ENCODE measurements around the gene AKAP5. TPM values are rescaled to one million over a fixed set of nuclear protein-coding genes. Genes with fewer than 3 reads are reported as not detected.

Gene AKAP5
- total and polyA plus RNA-seq, 9 of the 15 experiments (the other 6 are each of a cell fraction or from before 2014, with no cell fraction given), result 0.06 to 0.94 (median 0.34) TPM

GRCh38 chr14:64467101-64467500 lies 1.8 kb downstream of the AKAP5 start:
- TF ChIP-seq, protein P1, sequence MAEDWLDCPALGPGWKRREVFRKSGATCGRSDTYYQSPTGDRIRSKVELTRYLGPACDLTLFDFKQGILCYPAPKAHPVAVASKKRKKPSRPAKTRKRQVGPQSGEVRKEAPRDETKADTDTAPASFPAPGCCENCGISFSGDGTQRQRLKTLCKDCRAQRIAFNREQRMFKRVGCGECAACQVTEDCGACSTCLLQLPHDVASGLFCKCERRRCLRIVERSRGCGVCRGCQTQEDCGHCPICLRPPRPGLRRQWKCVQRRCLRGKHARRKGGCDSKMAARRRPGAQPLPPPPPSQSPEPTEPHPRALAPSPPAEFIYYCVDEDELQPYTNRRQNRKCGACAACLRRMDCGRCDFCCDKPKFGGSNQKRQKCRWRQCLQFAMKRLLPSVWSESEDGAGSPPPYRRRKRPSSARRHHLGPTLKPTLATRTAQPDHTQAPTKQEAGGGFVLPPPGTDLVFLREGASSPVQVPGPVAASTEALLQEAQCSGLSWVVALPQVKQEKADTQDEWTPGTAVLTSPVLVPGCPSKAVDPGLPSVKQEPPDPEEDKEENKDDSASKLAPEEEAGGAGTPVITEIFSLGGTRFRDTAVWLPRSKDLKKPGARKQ (CRISPR knock-in tag; IDR thresholded peaks at IDR 0.05), result no peak
- TF ChIP-seq TRIM24 (IDR thresholded peaks at IDR 0.05) (no peak), PRDM10 (IDR thresholded peaks at IDR 0.05; ENCODE audit: partially characterized antibody) (no peak), IRF9 (tag; IDR thresholded peaks at IDR 0.05) (no peak), ZBTB26 (CRISPR knock-in tag; IDR thresholded peaks at IDR 0.05) (no peak), HOXB6 (CRISPR knock-in tag; IDR thresholded peaks at IDR 0.05; ENCODE audit: borderline replicate concordance) (no peak), ZNF740 (CRISPR knock-in tag; IDR thresholded peaks at IDR 0.05) (no peak), ZNF740 (tag; IDR thresholded peaks at IDR 0.05) (no peak), ZEB2 (IDR thresholded peaks at IDR 0.05) (no peak)
- TF ChIP-seq, protein P2, sequence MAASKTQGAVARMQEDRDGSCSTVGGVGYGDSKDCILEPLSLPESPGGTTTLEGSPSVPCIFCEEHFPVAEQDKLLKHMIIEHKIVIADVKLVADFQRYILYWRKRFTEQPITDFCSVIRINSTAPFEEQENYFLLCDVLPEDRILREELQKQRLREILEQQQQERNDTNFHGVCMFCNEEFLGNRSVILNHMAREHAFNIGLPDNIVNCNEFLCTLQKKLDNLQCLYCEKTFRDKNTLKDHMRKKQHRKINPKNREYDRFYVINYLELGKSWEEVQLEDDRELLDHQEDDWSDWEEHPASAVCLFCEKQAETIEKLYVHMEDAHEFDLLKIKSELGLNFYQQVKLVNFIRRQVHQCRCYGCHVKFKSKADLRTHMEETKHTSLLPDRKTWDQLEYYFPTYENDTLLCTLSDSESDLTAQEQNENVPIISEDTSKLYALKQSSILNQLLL (CRISPR knock-in tag; IDR thresholded peaks at IDR 0.05; ENCODE audit: borderline replicate concordance), result no peak
- Histone ChIP-seq H3K27ac (ENCODE audit: extremely low read depth, low read depth, low read length) (no peak overlapping the region), H3K27me3 (ENCODE audit: control insufficient read depth in 2 of 2, insufficient read depth in 2 of 2, low read length in 2 of 2) (no peaks in the 10 kb centered on the region), H3K36me3 (ENCODE audit: control insufficient read depth, insufficient read depth, low read length) (no peaks in the 10 kb centered on the region), H3K9ac (ENCODE audit: insufficient read depth in 1 of 2, low read depth in 2 of 2, low read length in 2 of 2) (no peak overlapping the region), H3K4me1 (replicated peaks in 1 of 2; ENCODE audit: control insufficient read depth in 2 of 2, insufficient read depth in 2 of 2, low read length in 2 of 2) (peaks cover 8 to 9% of the 10 kb centered on the region in 2 experiments; a peak in 4 of 5 replicates), H3K9me3 (replicated peaks; ENCODE audit: control insufficient read depth, insufficient read depth, low read depth, low read length) (no peaks in the 10 kb centered on the region), H4K20me1 (replicated peaks; ENCODE audit: control insufficient read depth, insufficient read depth, low read length) (no peaks in the 10 kb centered on the region; the same call in 1 of the 2 replicates), H2AFZ (ENCODE audit: low read depth, low read length) (no peak overlapping the region), H3K4me2 (ENCODE audit: insufficient read depth, low read length) (no peak overlapping the region), H3K79me2 (ENCODE audit: control insufficient read depth, insufficient read depth, low read length) (no peaks in the 10 kb centered on the region), H3K9me1 (ENCODE audit: control insufficient read depth, insufficient read depth, low read length) (no peaks in the 10 kb centered on the region), H3K4me3 (no peak overlapping the region)
- intact Hi-C loops (cut with micrococcal nuclease), result loop anchor here (5.0 kb wide), 1 partner anchor 40 kb away; no protein-coding TSS in a partner anchor
- 47% methylated on average over 3 of the region's 3 CpGs for WGBS (ENCODE audit: insufficient coverage, low coverage, missing lambda C conversion rate)
- ChIA-PET CTCF (ENCODE audit: low intra/inter-chr PET ratio) (no interaction called here), POLR2A (interaction anchor here (1.0 to 1.4 kb wide), 2 partner anchors 9 to 19 kb away, joined by 3 to 4 read pairs; no protein-coding TSS in a partner anchor)
- no TSS peak for BruUV-seq (replicated peaks)
- FAIRE-seq (no peak), DNase-seq (ENCODE audit: extremely low read depth in 1 of 4, low spot score in 3 of 4) (no peak), ATAC-seq (no peak)
- in situ Hi-C loops (cut with MboI), result loop anchor here (10.0 kb wide), 1 partner anchor 122 kb away; no protein-coding TSS in a partner anchor

Measured in K562 (cell line).